H9 (cell line): Measurements from ENCODE around the gene LCE1A. TPM values are rescaled to one million over a fixed set of nuclear protein-coding genes. Genes with fewer than 3 reads are reported as not detected.

Experiments
- DNase-seq: peaks from one replicate; pipeline ENCODE4 v3.0.0-alpha.2; 2017
- H2AFZ ChIP-seq: one replicate; pipeline ENCODE4 v1.6.1; 2013; ENCODE audit warnings: mild to moderate bottlenecking, low read length, control low read depth, moderate library complexity
- H2AK5ac ChIP-seq: 2 replicates; pipeline ENCODE4 v1.6.1; 2013; ENCODE audit warnings: low read length, control low read depth, mixed read lengths; ENCODE audit not compliant: insufficient read length
- H2BK120ac ChIP-seq: one replicate; pipeline ENCODE4 v1.6.1; 2013; ENCODE audit warnings: low read depth, mild to moderate bottlenecking, low read length, control low read depth, inconsistent platforms; ENCODE audit not compliant: poor library complexity, severe bottlenecking
- H2BK12ac ChIP-seq: 2 replicates; pipeline ENCODE4 v1.6.1; 2013; ENCODE audit warnings: low read length, control low read depth, mixed read lengths, low read depth; ENCODE audit not compliant: insufficient read length
- H2BK15ac ChIP-seq: 2 replicates; pipeline ENCODE4 v1.6.1; 2013; ENCODE audit warnings: low read depth, low read length, control low read depth
- H2BK20ac ChIP-seq: one replicate; pipeline ENCODE4 v1.6.1; 2013; ENCODE audit warnings: low read depth, mild to moderate bottlenecking, low read length, control low read depth, inconsistent platforms; ENCODE audit not compliant: poor library complexity, severe bottlenecking
- H2BK5ac ChIP-seq: 2 replicates; pipeline ENCODE4 v1.6.1; 2013; ENCODE audit warnings: low read length, control low read depth, mixed read lengths; ENCODE audit not compliant: insufficient read length
- H3K14ac ChIP-seq: 2 replicates; pipeline ENCODE4 v1.6.1; 2013; ENCODE audit warnings: low read length, control low read depth; ENCODE audit not compliant: insufficient read depth
- H3K18ac ChIP-seq: 2 replicates; pipeline ENCODE4 v1.6.1; 2013; ENCODE audit warnings: low read depth, mild to moderate bottlenecking, mixed read lengths, low read length, control low read depth; ENCODE audit not compliant: insufficient read length
- H3K23ac ChIP-seq: 2 replicates; pipeline ENCODE4 v1.6.1; 2013; ENCODE audit warnings: low read length, control low read depth, mixed read lengths, low read depth; ENCODE audit not compliant: insufficient read length
- H3K23me2 ChIP-seq: 2 replicates; pipeline ENCODE4 v1.6.1; 2013; ENCODE audit warnings: low read depth, mild to moderate bottlenecking, mixed read lengths, low read length, control low read depth; ENCODE audit not compliant: insufficient read length, poor library complexity, severe bottlenecking
- H3K27ac ChIP-seq: 2 replicates; pipeline ENCODE4 v1.5.1; 2013; ENCODE audit warnings: low read length, control low read depth, mixed read lengths, low read depth; ENCODE audit not compliant: insufficient read length
- H3K27me3 ChIP-seq: 2 replicates; pipeline ENCODE4 v1.6.1; 2013; ENCODE audit warnings: low read length, control low read depth, inconsistent platforms; ENCODE audit not compliant: insufficient read depth
- H3K4ac ChIP-seq: 2 replicates; pipeline ENCODE4 v1.6.1; 2013; ENCODE audit warnings: low read depth, mild to moderate bottlenecking, control low read depth, inconsistent platforms, low read length, moderate library complexity
- H3K4me1 ChIP-seq: 2 replicates; pipeline ENCODE4 v1.6.1; 2013; ENCODE audit warnings: low read length, control low read depth, inconsistent platforms; ENCODE audit not compliant: insufficient read depth
- H3K4me2 ChIP-seq: 2 replicates; pipeline ENCODE4 v1.6.1; 2013; ENCODE audit warnings: low read length, control low read depth, mixed read lengths; ENCODE audit not compliant: insufficient read length, insufficient read depth
- H3K56ac ChIP-seq: 2 replicates; pipeline ENCODE4 v1.6.1; 2013; ENCODE audit warnings: low read depth, mild to moderate bottlenecking, mixed read lengths, low read length, control low read depth; ENCODE audit not compliant: insufficient read length
- H3K79me1 ChIP-seq: 2 replicates; pipeline ENCODE4 v1.6.1; 2013; ENCODE audit warnings: low read depth, mild to moderate bottlenecking, moderate library complexity, low read length, control low read depth, inconsistent platforms; ENCODE audit not compliant: insufficient read depth, poor library complexity, severe bottlenecking
- H3K79me2 ChIP-seq: 2 replicates; pipeline ENCODE4 v1.6.1; 2013; ENCODE audit warnings: low read length, control low read depth, inconsistent platforms; ENCODE audit not compliant: insufficient read depth
- H3K9ac ChIP-seq: 2 replicates; pipeline ENCODE4 v1.6.1; 2013; ENCODE audit warnings: low read length, control low read depth, mixed read lengths; ENCODE audit not compliant: insufficient read length; ENCODE audit errors: extremely low read depth
- H3K9me3 ChIP-seq: one replicate; pipeline ENCODE4 v1.6.1; 2013; ENCODE audit warnings: low read depth, low read length, inconsistent platforms; ENCODE audit not compliant: control insufficient read depth
- H3T11ph ChIP-seq: one replicate; pipeline ENCODE4 v1.6.1; 2013; ENCODE audit warnings: mild to moderate bottlenecking, low read length, control low read depth, inconsistent platforms
- H4K20me1 ChIP-seq: one replicate; pipeline ENCODE4 v1.6.1; 2013; ENCODE audit not compliant: control insufficient read depth, insufficient read length, insufficient read depth
- H4K5ac ChIP-seq: 2 replicates; pipeline ENCODE4 v1.6.1; 2013; ENCODE audit warnings: low read depth, mild to moderate bottlenecking, mixed read lengths, low read length, control low read depth; ENCODE audit not compliant: insufficient read length
- H4K8ac ChIP-seq: replicated peaks from 2 replicates; pipeline ENCODE4 v1.6.1; 2013; ENCODE audit warnings: low read length, control low read depth, mixed read lengths, low read depth; ENCODE audit not compliant: insufficient read length
- H4K91ac ChIP-seq: 2 replicates; pipeline ENCODE4 v1.6.1; 2013; ENCODE audit warnings: low read depth, mild to moderate bottlenecking, moderate library complexity, mixed read lengths, low read length, control low read depth; ENCODE audit not compliant: insufficient read length
- H3K27ac Mint-ChIP-seq, 3 experiments: 2 replicates in 2 of 3; 3 replicates in 1 of 3; pipeline ENCODE4 v1.8.0; 2020 to 2021; ENCODE audit warnings: mixed read lengths in 3 of 3, mild to moderate bottlenecking in 1 of 3, moderate library complexity in 1 of 3
- H3K27me3 Mint-ChIP-seq: 2 replicates; pipeline ENCODE4 v1.8.0; 2021; ENCODE audit warnings: low read depth, mild to moderate bottlenecking, moderate library complexity, mixed read lengths
- H3K36me3 Mint-ChIP-seq, 3 experiments: 2 replicates in 2 of 3; 3 replicates in 1 of 3; pipeline ENCODE4 v1.8.0; 2020 to 2021; ENCODE audit warnings: low read depth in 3 of 3, mixed read lengths in 3 of 3; ENCODE audit not compliant: insufficient read depth in 1 of 3
- H3K4me1 Mint-ChIP-seq, 2 experiments: 2 replicates each; pipeline ENCODE4 v1.8.0; 2020; ENCODE audit warnings: mixed read lengths in 2 of 2
- H3K4me3 Mint-ChIP-seq, 2 experiments: 2 replicates in 1 of 2; 3 replicates in 1 of 2; pipeline ENCODE4 v1.8.0; 2020 to 2021; ENCODE audit warnings: mild to moderate bottlenecking in 2 of 2, mixed read lengths in 2 of 2, moderate library complexity in 1 of 2
- H3K9me3 Mint-ChIP-seq, 2 experiments: 2 replicates in 1 of 2; 3 replicates in 1 of 2; pipeline ENCODE4 v1.8.0; 2020; ENCODE audit warnings: mild to moderate bottlenecking in 2 of 2, mixed read lengths in 2 of 2, moderate library complexity in 1 of 2
- WGBS: extraction: QIAGEN DNeasy Blood & Tissue Kit; methylation state at CpG from one replicate; pipeline ENCODE4 v1.1.7; 2013; ENCODE audit warnings: missing lambda C conversion rate, low lambda C conversion rate, mixed read lengths; ENCODE audit not compliant: insufficient read length; ENCODE audit errors: extremely low coverage; 5-methylcytosine and 5-hydroxymethylcytosine counted together
- total RNA-seq: library from RNA; stranded (reverse); gene quantifications from 2 replicates; pipeline ENCODE4 v1.2.1, GENCODE V29; 2021
- TF ChIP-seq, protein P1 (sequence below): fragments of 200-600 bp; sonication (generic); conservative IDR thresholded peaks from 3 replicates; pipeline ENCODE4 v1.8.0; 2021; ENCODE audit warnings: antibody characterized with exemption, mild to moderate bottlenecking

The LCE1A gene
- total RNA-seq, 1 experiment from 2014 or later, result not detected

DNA sequence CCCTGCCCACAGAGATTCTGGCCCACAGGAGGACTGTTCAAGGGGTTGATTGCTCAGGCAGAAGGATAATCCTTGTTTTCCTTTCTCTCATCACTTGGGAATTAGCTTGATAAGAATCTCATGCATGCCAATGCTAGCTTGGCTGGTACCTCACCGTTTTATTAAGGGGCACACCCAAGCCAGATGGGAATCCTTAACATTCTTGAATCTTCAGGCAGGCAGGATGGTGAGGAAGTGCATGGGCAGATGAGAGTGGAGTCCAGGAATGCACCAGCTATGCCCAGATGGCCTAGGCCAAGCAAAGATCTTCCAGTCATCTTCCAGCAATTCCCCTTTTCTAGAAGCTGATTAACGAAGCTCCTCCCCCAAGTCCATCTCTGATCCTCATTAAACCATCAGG, 28.4 kb downstream of the LCE1A start:
- Histone ChIP-seq H3K27me3 (no peaks in the 10 kb centered on the region), H2BK20ac (no peak overlapping the region), H2BK12ac (no peak overlapping the region), H3K27ac (no peak overlapping the region), H3K18ac (no peak overlapping the region), H2BK15ac (no peak overlapping the region), H2BK5ac (no peak overlapping the region), H3K4me1 (no peaks in the 10 kb centered on the region), H3K4me2 (no peak overlapping the region), H4K20me1 (no peaks in the 10 kb centered on the region), H3K9me3 (peaks cover 78% of the 10 kb centered on the region), H3K4ac (no peak overlapping the region), H2BK120ac (no peak overlapping the region), H3K79me2 (no peaks in the 10 kb centered on the region), H3K56ac (no peak overlapping the region), H4K8ac (no peak overlapping the region), H3K23ac (no peak overlapping the region), H3K14ac (no peak overlapping the region), H2AK5ac (no peak overlapping the region), H4K5ac (no peak overlapping the region), H3T11ph (no peak overlapping the region), H4K91ac (no peak overlapping the region), H2AFZ (no peak overlapping the region), H3K23me2 (no peaks in the 10 kb centered on the region), H3K79me1 (no peaks in the 10 kb centered on the region), H3K9ac (no peak overlapping the region)
- Mint-ChIP-seq H3K9me3 (peaks cover 90 to 91% of the 10 kb centered on the region in 2 experiments), H3K27ac (no peak overlapping the region), H3K27me3 (no peaks in the 10 kb centered on the region), H3K4me1 (no peaks in the 10 kb centered on the region), H3K4me3 (no peak overlapping the region), H3K36me3 (peaks cover 2 to 22% (median 6%) of the 10 kb centered on the region in 3 experiments; a peak in 5 of 7 replicates)
- TF ChIP-seq, protein P1, sequence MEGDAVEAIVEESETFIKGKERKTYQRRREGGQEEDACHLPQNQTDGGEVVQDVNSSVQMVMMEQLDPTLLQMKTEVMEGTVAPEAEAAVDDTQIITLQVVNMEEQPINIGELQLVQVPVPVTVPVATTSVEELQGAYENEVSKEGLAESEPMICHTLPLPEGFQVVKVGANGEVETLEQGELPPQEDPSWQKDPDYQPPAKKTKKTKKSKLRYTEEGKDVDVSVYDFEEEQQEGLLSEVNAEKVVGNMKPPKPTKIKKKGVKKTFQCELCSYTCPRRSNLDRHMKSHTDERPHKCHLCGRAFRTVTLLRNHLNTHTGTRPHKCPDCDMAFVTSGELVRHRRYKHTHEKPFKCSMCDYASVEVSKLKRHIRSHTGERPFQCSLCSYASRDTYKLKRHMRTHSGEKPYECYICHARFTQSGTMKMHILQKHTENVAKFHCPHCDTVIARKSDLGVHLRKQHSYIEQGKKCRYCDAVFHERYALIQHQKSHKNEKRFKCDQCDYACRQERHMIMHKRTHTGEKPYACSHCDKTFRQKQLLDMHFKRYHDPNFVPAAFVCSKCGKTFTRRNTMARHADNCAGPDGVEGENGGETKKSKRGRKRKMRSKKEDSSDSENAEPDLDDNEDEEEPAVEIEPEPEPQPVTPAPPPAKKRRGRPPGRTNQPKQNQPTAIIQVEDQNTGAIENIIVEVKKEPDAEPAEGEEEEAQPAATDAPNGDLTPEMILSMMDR, result no peak
- no peak for DNase-seq
- WGBS, result no CpG with 5 or more reads among the region's 2 CpGs
